ENCODE results near the gene SHANK1. TPM values are rescaled to one million over a fixed set of nuclear protein-coding genes. Genes with fewer than 3 reads are reported as not detected.

Gene SHANK1
- total RNA-seq, 1 donor from 2014 or later: 14.0 TPM

DNA sequence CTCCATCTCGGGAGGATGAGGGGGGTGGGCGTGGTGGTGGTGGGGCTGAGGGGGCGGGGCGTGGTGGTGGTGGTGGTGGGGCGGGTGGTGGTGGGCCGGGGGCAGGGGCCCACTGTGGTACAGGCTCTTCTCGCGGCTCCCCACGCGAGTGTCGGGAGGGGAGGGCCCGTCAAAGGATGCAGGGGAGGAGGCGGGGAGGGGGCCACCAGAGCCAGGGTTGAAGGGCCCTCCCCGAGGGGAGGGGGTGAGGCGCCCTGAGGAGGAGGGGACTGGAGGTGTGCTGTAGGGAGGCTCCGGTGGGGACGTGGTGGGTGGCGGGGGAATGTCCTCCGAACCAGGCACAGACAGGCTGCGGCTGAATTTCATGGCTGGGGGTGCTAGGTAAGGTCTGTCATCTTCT, 50.7 kb downstream of the SHANK1 start:
- H3K36me3 Mint-ChIP-seq: no peaks in the 10 kb centered on the region
- no peaks in the 10 kb centered on the region for H3K4me1 Mint-ChIP-seq
- H3K27ac Mint-ChIP-seq: no peak overlapping the region
- peaks cover 81% of the 10 kb centered on the region for H3K27me3 Mint-ChIP-seq (ENCODE audit: low read depth)
- no peaks in the 10 kb centered on the region for H3K9me3 Mint-ChIP-seq
- DNase-seq (ENCODE audit: low spot score in 2 of 2, unreplicated experiment in 2 of 2): no peak
- TF ChIP-seq, protein P1, sequence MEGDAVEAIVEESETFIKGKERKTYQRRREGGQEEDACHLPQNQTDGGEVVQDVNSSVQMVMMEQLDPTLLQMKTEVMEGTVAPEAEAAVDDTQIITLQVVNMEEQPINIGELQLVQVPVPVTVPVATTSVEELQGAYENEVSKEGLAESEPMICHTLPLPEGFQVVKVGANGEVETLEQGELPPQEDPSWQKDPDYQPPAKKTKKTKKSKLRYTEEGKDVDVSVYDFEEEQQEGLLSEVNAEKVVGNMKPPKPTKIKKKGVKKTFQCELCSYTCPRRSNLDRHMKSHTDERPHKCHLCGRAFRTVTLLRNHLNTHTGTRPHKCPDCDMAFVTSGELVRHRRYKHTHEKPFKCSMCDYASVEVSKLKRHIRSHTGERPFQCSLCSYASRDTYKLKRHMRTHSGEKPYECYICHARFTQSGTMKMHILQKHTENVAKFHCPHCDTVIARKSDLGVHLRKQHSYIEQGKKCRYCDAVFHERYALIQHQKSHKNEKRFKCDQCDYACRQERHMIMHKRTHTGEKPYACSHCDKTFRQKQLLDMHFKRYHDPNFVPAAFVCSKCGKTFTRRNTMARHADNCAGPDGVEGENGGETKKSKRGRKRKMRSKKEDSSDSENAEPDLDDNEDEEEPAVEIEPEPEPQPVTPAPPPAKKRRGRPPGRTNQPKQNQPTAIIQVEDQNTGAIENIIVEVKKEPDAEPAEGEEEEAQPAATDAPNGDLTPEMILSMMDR (IDR thresholded peaks at IDR 0.05; ENCODE audit: unreplicated experiment): no peak
- no peak overlapping the region for H3K4me3 Mint-ChIP-seq

DNA sequence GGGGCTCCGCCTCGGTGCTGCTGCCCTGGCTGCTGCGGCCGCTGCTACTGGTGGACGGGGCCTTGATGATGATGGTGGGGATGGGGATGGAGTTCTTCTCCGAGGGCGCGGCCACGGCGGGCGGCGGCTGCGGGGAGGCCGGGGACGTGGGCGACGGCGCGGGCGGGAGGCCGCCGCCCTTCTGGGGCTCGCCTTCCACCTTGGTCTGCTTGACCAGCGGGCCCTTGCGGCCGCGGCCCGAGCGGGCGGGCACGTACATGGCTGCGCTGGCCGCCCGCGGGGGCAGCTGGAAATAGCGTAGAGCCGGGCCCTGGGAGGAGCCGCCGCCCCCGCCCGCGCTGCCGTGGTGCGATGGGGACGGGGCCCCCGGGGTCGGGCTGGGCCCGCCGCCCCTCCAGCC, 51.2 kb downstream of the SHANK1 start:
- no peaks in the 10 kb centered on the region for H3K4me1 Mint-ChIP-seq
- no peaks in the 10 kb centered on the region for H3K36me3 Mint-ChIP-seq
- H3K27me3 Mint-ChIP-seq (ENCODE audit: low read depth): peaks cover 80% of the 10 kb centered on the region
- DNase-seq (ENCODE audit: low spot score in 2 of 2, unreplicated experiment in 2 of 2): no peak
- H3K9me3 Mint-ChIP-seq: no peaks in the 10 kb centered on the region
- no peak overlapping the region for H3K27ac Mint-ChIP-seq
- H3K4me3 Mint-ChIP-seq: no peak overlapping the region
- TF ChIP-seq, protein P1 (IDR thresholded peaks at IDR 0.05; ENCODE audit: unreplicated experiment): no peak

DNA sequence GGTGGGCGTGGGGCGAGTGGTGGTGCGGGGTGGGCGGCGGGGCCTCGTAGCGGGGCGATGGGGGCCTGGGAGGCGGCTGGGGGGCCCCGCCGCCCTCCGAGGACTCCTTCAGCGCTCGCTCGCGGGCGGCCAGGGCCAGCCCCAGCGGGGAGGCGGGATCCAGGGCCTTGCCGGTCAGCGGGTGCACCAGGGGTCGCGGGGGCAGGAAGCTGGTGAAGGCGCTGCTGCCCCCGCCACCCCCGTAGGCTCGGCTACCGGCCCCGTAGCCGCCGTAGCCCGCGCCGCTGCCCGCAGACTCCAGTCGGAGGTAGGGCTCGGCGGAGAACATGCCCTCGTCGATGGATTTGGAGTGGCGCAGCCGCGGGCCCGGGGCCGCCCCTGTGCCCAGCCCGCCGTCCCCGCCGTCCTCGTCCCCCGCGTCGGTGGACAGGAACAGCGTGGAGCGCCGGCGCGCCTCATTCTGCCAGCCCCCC, 51.8 kb downstream of the SHANK1 start:
- TF ChIP-seq, protein P1 (IDR thresholded peaks at IDR 0.05; ENCODE audit: unreplicated experiment): no peak
- Mint-ChIP-seq H3K36me3 (no peaks in the 10 kb centered on the region), H3K4me3 (no peak overlapping the region), H3K9me3 (no peaks in the 10 kb centered on the region), H3K27me3 (ENCODE audit: low read depth) (peaks cover 80% of the 10 kb centered on the region), H3K4me1 (no peaks in the 10 kb centered on the region), H3K27ac (no peak overlapping the region)
- DNase-seq (ENCODE audit: low spot score in 2 of 2, unreplicated experiment in 2 of 2): no peak

DNA sequence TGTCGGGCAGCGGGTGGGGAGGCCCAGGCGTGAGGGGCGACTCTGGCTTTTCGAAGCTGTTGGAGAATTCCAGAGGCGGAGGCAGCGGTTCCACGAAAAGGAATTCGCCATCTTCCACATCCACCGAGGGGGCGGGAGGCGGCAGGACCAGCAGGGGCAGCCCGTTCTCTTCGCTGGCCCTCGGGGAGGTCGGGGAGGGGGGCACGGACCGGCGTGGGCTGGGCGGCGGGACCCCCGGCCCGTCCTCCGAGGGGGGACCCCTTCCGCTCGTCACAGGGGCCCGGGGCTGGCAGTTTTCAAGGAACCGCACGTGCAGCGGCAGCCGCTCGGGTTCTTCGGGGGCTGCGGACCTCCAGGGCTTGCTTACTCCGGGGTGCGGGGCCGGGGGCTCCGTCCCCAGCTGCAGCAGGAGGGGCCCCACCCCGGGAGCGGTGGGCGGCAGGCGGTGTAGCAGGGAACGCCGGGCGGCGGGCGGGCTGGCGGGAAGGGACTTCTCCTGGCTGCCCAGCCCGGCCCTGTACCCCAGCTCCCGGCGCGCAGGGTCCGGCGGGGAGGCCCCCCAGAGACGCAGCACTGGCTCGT, 52.3 kb downstream of the SHANK1 start:
- H3K36me3 Mint-ChIP-seq: no peaks in the 10 kb centered on the region
- H3K27me3 Mint-ChIP-seq (ENCODE audit: low read depth): peaks cover 80% of the 10 kb centered on the region
- no peak for DNase-seq (ENCODE audit: low spot score in 2 of 2, unreplicated experiment in 2 of 2)
- no peak overlapping the region for H3K27ac Mint-ChIP-seq
- no peaks in the 10 kb centered on the region for H3K9me3 Mint-ChIP-seq
- H3K4me3 Mint-ChIP-seq: no peak overlapping the region
- TF ChIP-seq, protein P1 (IDR thresholded peaks at IDR 0.05; ENCODE audit: unreplicated experiment): no peak
- no peaks in the 10 kb centered on the region for H3K4me1 Mint-ChIP-seq

DNA sequence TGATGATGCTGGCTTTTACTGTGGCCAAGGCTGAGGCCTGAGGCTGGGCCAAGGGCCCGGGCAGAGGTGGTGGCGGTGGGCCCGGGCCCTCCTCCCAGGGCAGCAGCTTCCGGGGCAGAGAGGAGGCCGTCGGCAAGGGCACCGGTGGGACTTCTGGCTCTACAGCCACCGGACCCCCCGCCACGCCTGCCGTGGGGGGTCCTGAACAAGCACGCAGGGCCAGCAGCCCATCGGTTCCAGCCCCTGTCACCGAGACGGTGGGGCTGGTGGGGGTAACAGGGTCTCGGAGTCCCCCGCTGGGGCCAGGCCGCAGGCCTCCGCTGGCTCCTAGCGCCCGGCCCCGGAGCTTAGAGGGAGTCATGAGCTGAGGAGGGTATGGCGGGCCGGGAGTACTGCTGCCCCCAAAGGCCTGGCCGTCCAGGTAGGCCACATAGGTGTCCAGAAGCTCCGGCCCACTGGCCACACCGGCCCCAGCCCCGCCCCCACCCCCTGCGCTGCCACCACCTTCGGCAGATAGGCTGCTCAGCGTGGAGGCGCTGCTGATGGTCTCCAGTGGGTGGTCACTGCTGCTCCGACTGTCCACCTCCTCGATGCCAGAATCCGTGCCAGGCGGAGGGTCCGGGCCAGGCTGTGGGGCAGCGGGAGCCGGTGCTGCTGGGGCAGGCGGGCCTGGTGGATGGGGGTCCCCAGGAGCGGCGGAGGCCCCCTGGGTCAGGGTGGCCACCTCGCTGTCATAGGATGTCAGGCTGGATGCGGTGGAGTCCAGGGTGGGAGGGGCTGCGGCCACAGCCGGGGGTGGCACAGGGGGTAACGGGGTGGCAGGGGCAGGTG, 53.0 kb downstream of the SHANK1 start:
- H3K27me3 Mint-ChIP-seq (ENCODE audit: low read depth): peaks cover 80% of the 10 kb centered on the region
- H3K4me3 Mint-ChIP-seq: no peak overlapping the region

More for the DNA sequence above, 53.0 kb downstream of the SHANK1 start:
- H3K9me3 Mint-ChIP-seq: no peaks in the 10 kb centered on the region
- H3K4me1 Mint-ChIP-seq: no peaks in the 10 kb centered on the region
- H3K27ac Mint-ChIP-seq: no peak overlapping the region
- TF ChIP-seq, protein P1 (IDR thresholded peaks at IDR 0.05; ENCODE audit: unreplicated experiment): no peak
- DNase-seq (ENCODE audit: low spot score in 2 of 2, unreplicated experiment in 2 of 2): no peak
- no peaks in the 10 kb centered on the region for H3K36me3 Mint-ChIP-seq
